ENCODE measurements around the gene CATSPERD. TPM values are rescaled to one million over a fixed set of nuclear protein-coding genes. Genes with fewer than 3 reads are reported as not detected.
"Not testable (repeated sequence)": the region's sequence is repeated elsewhere in the genome, so short reads cannot be mapped to it uniquely, and the experiment has no call there.

Gene CATSPERD
- total RNA-seq, 1 experiment from 2014 or later, result not detected

DNA sequence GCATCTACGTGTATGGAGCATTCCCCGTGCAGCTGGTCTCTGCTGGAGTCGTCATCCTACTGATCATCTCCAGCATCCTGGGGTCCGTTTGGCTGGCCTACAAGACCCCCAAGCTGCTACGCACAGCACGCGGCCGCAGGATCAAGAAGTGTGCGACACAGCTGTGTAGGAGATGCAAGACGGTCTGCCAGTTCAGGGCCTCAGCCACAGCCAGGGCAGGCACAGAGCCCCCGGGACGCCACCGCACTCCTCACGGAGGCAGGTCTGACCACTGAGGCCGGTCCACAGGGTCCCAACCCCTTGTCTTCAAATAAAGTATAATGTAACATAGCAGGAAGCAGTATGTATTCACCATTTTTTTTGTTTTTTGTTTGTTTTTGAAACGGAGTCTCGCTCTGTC, 58.0 kb downstream of the CATSPERD start:
- no peak overlapping the region for H3K27ac ChIP-seq
- no peaks in the 10 kb centered on the region for H3K4me1 ChIP-seq (replicated peaks; ENCODE audit: insufficient read depth)
- H3K79me2 ChIP-seq (ENCODE audit: low read depth), result no peaks in the 10 kb centered on the region
- intact Hi-C loops (cut with micrococcal nuclease; ENCODE audit: unreplicated experiment), result loop anchor here (10.0 kb wide), 1 partner anchor 266 kb away; no protein-coding TSS in a partner anchor
- no peaks in the 10 kb centered on the region for H3K9me2 ChIP-seq (ENCODE audit: insufficient read depth)
- H3K36me3 ChIP-seq (ENCODE audit: low read depth), result no peaks in the 10 kb centered on the region
- no peak overlapping the region for H3K4me2 ChIP-seq
- TF ChIP-seq, protein P1, sequence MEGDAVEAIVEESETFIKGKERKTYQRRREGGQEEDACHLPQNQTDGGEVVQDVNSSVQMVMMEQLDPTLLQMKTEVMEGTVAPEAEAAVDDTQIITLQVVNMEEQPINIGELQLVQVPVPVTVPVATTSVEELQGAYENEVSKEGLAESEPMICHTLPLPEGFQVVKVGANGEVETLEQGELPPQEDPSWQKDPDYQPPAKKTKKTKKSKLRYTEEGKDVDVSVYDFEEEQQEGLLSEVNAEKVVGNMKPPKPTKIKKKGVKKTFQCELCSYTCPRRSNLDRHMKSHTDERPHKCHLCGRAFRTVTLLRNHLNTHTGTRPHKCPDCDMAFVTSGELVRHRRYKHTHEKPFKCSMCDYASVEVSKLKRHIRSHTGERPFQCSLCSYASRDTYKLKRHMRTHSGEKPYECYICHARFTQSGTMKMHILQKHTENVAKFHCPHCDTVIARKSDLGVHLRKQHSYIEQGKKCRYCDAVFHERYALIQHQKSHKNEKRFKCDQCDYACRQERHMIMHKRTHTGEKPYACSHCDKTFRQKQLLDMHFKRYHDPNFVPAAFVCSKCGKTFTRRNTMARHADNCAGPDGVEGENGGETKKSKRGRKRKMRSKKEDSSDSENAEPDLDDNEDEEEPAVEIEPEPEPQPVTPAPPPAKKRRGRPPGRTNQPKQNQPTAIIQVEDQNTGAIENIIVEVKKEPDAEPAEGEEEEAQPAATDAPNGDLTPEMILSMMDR (conservative IDR thresholded peaks at IDR 0.05), result no peak
- TF ChIP-seq EZH2 (IDR thresholded peaks at IDR 0.05; ENCODE audit: low read depth), result no peak
- no peaks in the 10 kb centered on the region for H3K27me3 ChIP-seq (ENCODE audit: insufficient read depth, low read depth)
- POLR2A ChIA-PET (ENCODE audit: unreplicated experiment), result no interaction called here
- no TSS peak for BruUV-seq (replicated peaks)
- CTCF ChIA-PET, result interaction anchor here (0.6 kb wide), 1 partner anchor 31 kb away, joined by 14 read pairs; no protein-coding TSS in a partner anchor
- H3F3A ChIP-seq (ENCODE audit: insufficient read depth, low read depth), result no peaks in the 10 kb centered on the region
- no peak for DNase-seq
- no peak overlapping the region for H3K4me3 ChIP-seq
- no peaks in the 10 kb centered on the region for H4K20me1 ChIP-seq (ENCODE audit: insufficient read depth)
- no peaks in the 10 kb centered on the region for H3K9me3 ChIP-seq (ENCODE audit: insufficient read depth, low read depth)
- H2AFZ ChIP-seq, result no peak overlapping the region

DNA sequence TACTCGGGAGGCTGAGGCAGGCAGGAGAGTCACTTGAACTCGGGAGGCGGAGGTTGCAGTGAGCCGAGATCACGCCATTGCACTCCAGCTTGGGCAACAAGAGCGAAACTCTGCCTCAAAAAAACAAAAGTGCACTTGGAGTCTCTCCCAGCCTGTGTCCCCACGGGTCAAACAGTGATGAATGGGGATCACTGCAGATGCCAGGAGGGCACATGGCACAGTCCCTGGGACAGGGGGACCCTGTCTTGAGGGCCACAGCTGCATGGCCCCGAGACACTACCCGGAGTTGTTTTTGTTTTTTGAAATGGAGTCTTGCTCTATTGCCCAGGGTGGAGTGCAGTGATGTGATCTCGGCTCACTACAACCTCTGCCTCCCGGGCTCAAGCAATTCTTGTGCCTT, 60.5 kb downstream of the CATSPERD start:
- H3K4me2 ChIP-seq; POLR2A ChIA-PET (ENCODE audit: unreplicated experiment); H3K9me3 ChIP-seq (ENCODE audit: insufficient read depth, low read depth); H3K4me3 ChIP-seq; H2AFZ ChIP-seq; H3K36me3 ChIP-seq (ENCODE audit: low read depth); H3K79me2 ChIP-seq (ENCODE audit: low read depth); DNase-seq; H3K27me3 ChIP-seq (ENCODE audit: insufficient read depth, low read depth); H3K4me1 ChIP-seq (replicated peaks; ENCODE audit: insufficient read depth); intact Hi-C loops (cut with micrococcal nuclease; ENCODE audit: unreplicated experiment); BruUV-seq (replicated peaks); H3K9me2 ChIP-seq (ENCODE audit: insufficient read depth); H4K20me1 ChIP-seq (ENCODE audit: insufficient read depth); H3K27ac ChIP-seq; H3F3A ChIP-seq (ENCODE audit: insufficient read depth, low read depth): not testable (repeated sequence)
- CTCF ChIA-PET, result interaction anchor here (0.6 kb wide), 1 partner anchor 884 kb away, joined by 4 read pairs; no protein-coding TSS in a partner anchor

DNA sequence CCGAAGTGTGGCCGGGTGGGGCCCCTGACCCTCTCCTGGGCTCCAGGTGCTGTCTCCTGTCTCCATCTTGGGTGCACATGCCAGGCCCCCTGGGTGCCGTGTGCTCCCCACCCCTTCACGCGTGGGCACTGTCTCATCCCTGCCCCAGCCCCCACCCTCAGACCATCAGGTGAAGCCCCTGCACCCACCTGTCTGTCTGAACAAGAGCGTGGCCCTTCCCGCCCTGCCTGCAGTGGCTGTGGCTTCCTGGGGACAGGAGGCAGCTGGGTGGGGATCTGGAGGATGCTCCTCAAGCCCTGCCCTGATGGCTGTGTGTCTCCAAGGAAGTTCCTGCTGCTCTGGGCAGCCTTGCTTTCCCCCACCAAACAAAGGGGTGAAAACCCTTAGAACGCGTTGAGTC, 61.9 kb downstream of the CATSPERD start:
- Histone ChIP-seq H3K27ac (no peak overlapping the region), H3K9me3 (ENCODE audit: insufficient read depth, low read depth) (no peaks in the 10 kb centered on the region), H3K9me2 (ENCODE audit: insufficient read depth) (no peaks in the 10 kb centered on the region), H2AFZ (no peak overlapping the region), H3K27me3 (ENCODE audit: insufficient read depth, low read depth) (no peaks in the 10 kb centered on the region), H4K20me1 (ENCODE audit: insufficient read depth) (no peaks in the 10 kb centered on the region), H3F3A (ENCODE audit: insufficient read depth, low read depth) (no peaks in the 10 kb centered on the region), H3K4me1 (replicated peaks; ENCODE audit: insufficient read depth) (no peaks in the 10 kb centered on the region), H3K36me3 (ENCODE audit: low read depth) (no peaks in the 10 kb centered on the region), H3K79me2 (ENCODE audit: low read depth) (no peaks in the 10 kb centered on the region), H3K4me2 (no peak overlapping the region), H3K4me3 (no peak overlapping the region)
- ChIA-PET CTCF (no interaction called here), POLR2A (ENCODE audit: unreplicated experiment) (no interaction called here)
- no peak for DNase-seq
- no peak for TF ChIP-seq EZH2 (IDR thresholded peaks at IDR 0.05; ENCODE audit: low read depth)
- TF ChIP-seq, protein P1 (conservative IDR thresholded peaks at IDR 0.05), result no peak
- BruUV-seq (replicated peaks), result no TSS peak
- intact Hi-C loops (cut with micrococcal nuclease; ENCODE audit: unreplicated experiment), result no loop called here
